ENCODE data around the gene GALK1.

GALK1 gene

DNA sequence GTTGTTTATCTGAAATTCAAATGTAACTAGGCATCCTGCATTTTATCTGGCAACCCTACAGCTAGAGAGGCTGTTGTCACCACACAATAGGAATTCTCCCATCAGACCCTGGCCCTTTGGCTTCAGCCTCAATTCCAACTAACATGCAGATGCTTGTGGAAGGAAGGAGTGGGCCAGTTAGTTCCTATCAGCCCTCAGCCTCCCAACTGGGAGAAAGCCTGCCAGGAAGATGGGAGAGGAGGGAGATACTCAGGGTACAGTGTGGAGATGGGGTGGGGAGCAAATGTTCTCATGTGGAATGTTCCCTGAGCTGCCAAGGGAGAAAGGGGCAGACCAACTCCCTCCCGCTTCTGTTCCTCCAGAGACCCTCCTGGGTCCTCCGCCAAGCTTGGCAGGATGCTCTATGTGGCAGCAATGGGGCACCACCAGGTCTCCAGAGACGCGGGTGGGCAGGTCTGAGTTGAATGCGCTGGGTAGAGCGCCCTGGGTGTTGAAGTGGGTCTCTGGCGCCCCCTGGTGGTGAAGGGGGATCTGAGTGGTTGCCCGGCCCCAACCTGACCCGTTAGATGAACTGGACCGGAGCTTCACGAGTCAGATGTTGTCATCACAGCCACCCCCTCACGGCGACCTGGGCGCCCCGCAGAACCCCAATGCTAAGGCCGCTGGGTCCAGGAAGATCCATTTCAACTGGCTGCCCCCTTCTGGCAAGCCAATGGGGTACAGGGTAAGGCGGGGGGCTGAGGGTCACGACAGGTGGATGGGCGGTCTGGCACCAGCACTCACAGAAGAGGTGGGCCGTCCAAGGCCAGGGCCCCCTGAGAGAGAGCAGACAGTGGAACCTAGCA lies 15.2 kb downstream of the GALK1 start:
- peak; percentile 92 for DNase-seq

DNA sequence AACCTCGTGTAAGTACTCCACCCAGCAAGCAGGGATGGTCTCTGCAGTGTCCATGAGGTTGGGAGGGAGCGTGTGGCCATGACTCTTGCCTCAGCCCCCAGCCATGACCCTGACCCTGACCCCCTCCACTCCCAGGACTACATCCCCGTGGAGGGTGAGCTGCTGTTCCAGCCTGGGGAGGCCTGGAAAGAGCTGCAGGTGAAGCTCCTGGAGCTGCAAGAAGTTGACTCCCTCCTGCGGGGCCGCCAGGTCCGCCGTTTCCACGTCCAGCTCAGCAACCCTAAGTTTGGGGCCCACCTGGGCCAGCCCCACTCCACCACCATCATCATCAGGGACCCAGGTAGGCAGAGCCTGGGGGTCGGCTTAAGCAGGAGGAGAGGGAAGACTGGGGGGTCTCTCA lies 16.3 kb downstream of the GALK1 start:
- DNase-seq, result no peak

DNA sequence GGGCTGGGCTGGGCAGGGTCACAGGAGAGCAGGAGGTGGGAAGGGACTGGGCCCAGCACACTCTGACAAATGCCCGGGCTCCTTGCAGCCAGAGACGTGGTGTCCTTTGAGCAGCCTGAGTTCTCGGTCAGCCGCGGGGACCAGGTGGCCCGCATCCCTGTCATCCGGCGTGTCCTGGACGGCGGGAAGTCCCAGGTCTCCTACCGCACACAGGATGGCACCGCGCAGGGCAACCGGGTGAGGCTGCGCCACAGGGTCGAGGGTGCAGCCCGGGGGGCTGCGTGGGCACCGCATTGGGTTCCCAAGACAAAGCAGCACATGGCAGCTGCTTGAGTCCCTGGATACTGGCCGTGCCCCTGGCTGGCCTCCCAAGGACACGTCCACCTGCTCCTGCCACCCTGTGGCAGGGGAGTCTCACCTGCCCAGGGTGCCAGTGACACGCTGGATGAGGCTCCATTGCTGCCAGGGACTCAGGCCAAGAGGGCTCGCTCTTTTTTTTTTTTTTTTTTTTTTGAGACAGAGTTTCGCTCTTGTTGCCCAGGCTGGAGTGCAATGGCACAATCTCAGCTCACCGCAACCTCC lies 21.3 kb downstream of the GALK1 start:
- DNase-seq, result no peak

DNA sequence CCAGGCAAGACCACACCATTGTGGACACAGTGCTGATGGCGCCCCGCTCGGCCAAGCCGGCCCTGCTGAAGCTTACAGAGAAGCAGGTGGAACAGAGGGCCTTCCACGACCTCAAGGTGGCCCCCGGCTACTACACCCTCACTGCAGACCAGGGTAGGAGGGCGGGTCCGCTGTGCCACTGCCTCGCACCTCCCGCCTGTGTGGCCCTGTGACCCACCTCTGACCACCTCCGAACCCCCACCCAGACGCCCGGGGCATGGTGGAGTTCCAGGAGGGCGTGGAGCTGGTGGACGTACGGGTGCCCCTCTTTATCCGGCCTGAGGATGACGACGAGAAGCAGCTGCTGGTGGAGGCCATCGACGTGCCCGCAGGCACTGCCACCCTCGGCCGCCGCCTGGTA lies 22.7 kb downstream of the GALK1 start:
- DNase-seq, result no peak

DNA sequence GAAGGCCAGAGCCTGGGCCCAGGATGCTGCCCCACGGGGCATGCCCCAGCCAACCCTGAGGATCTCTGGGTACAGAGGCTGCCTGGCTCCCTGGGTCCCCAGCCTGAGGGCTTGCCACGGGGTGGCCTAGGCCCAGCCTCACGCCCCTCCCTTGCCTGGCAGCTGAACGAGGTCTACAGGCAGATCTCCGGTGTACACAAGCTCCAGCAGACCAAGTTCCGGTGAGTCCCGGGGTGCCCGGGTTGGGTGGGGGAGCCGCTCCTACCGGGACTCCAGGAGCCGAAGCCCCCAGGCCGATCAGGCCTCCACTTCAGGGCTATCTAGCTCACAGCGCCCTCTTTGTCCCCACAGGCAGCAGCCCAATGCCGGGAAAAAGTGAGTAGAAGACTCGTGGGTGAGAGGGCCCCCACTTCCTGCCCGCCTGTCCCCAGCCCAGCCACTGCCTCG lies 24.3 kb downstream of the GALK1 start:
- no peak for DNase-seq

DNA sequence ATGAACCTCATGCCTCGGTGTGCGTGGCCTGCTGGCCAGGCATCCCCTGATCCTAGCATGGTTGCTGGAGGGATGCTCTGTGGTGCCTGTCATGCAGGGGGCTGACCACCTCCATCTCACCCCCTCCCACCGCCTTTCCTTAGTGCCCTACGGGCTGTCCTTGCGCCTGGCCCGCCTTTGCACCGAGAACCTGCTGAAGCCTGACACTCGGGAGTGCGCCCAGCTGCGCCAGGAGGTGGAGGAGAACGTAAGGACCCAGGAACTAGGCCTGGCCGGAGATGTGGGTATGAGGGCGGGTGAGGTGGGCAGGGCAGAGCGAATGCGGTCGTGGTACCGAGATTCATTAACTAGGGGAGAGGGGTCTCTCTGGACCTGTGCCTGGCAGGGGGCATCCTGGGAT lies 24.8 kb downstream of the GALK1 start:
- DNase-seq, result no peak

DNA sequence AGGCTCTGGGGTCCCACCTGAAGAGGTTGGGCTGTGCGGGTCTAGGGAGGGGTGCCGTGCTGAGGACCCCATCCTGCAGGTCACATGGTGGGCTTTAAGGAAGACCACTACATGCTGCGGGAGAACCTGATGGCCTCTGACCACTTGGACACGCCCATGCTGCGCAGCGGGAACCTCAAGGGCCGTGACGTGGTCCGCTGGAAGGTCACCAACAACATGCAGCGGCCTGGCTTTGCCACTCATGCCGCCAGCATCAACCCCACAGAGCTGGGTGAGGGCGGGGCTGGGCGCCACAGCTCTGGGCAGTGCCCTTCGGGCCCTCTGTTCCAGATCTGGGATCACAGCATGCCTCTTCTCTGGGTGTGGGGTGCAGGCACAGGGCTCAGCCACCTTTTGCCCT lies 25.2 kb downstream of the GALK1 start:
- DNase-seq, result no peak

DNA sequence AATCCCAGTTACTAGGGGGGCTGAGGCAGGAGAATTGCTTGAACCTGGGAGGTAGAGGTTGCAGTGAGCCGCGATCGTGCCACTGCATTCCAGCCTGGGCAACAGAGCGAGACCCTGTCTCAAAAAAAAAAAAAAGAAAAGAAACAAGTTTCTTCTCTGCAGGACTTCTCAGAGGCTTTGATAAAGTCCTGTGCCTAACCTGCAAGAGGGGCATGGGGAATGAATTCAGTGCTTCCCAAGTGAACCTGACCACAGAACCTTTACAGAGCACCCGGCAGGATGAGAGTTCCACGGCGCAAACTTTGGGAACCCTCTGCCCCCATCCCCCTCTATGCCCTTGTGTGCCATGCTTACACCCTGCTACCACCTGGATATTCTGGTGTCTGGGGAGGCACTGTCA lies 25.8 kb downstream of the GALK1 start:
- no peak for DNase-seq

DNA sequence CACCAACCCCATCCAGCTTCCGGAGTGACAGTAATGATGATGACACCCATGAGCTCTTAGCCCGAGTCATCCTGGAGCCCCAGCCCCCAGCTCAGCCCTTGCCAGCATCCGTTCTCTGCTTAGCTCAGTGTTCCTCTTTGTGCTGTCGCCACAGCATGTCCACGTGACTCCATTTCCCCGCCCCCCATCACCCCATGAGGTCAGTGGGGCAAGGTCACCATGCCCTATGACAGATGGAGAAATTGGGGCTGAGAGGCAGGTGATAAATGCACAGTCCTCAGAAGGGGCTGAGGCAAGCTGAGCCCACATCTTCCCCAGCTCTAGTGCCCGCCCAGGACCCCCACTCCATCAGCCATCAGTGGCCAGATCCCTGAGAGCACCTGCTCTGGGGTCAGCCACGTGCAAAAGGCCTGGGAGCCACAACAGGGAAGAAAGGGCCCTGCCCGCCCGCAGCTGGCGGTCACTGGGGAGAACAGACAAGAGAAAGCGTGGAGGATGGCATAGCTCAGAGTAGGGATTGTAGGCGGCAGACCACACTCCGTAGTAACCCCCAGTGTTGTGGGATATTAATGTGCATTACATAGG lies 26.7 kb downstream of the GALK1 start:
- peak; percentile 71 for DNase-seq

DNA sequence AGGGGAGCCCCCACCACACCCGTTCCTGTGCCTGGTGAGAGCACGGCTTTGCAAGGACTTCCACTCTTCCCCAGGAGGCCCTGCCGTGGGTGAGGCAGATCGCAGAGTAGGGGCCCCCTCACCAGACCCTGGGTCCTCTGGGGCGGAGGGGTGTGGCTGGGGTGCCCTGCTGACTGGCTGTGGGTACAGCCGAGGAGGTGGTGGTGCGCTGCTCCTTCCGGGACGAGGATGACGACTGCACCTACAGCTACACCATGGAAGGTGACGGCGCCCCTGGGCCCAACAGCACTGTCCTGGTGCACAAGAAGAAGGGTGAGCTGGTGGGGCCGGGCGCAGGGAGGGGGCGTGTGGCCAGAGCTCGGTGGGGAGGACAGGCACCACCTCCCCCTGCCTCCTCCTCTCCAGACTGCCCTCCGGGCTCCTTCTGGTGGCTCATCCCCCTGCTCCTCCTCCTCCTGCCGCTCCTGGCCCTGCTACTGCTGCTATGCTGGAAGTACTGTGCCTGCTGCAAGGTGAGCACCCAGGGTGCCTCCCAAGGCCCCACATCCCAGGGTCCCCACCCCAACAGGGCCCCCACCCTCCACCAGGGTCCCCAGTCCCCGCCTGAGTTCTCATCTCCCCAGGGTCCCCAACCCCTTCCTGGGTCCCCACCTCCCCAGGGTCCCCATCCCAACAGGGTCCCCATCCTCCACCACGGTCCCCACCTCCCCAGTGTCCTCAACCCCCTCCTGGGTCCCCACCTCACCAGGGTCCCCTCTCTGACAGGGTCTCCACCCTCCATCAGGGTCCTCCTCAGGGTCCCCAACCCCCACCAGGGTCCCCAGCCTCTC lies 27.6 kb downstream of the GALK1 start:
- no peak for DNase-seq

DNA sequence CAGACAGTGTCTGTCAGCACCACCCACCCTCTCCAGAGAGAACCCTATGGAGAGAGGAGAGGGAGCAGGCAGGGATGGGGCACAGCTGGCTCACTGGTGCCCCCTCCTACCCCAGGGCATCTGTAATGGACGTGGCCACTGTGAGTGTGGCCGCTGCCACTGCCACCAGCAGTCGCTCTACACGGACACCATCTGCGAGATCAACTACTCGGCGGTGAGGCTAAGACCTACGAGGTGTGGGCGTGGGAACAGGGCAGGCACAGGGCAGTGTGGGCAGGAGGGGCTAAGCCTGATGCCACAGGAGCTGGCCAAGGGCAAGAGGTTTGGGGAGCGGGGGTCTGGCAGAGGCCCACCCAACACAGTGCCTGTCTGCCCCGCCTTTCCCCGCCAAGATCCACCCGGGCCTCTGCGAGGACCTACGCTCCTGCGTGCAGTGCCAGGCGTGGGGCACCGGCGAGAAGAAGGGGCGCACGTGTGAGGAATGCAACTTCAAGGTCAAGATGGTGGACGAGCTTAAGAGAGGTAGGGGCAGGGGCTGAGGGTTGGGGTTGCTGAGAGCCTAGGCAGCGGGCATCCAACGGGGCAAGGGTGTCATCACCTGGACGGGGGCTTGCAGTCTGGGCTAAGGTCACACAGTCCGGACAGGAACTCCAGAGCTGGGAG lies 28.7 kb downstream of the GALK1 start:
- DNase-seq, result no peak

DNA sequence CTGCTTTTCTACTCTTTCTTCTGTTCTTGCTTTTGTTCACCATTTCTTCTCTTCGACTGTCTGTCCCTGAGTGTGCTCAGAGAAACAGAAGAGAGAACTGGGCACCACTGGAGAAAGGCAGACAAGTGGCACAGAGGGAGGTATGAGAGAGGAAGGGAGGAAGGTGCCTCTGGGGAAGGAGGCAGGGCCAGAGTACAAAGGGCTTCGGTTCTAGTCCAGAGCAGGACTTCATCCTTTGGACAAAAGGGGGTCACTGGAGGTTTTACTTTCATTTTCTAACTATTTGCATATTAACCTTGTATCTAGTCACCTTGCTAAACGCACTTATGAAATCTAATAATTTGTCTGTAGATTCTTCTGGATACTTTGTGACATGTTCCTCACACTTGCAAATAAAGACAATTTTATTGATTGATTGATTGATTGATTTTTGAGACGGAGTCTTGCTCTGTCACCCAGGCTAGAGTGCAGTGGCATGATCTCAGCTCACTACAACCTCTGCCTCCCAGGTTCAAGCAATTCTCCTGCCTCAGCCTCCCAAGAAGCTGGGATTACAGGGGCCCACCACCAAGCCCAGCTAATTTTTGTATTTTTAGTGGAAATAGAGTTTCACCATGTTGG lies 30.2 kb downstream of the GALK1 start:
- no peak for DNase-seq

DNA sequence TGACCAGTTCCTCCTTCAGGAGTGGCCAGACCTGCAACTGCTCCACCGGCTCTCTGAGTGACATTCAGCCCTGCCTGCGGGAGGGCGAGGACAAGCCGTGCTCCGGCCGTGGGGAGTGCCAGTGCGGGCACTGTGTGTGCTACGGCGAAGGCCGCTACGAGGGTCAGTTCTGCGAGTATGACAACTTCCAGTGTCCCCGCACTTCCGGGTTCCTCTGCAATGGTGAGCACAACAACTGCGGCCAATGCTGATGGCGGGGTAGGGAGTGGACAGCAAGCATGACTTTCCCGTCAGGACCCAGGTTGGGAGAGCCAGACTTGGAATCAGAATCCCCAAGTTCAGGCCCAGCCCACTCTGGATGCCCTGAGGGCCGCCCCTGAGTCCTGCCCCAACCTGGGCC lies 31.5 kb downstream of the GALK1 start:
- no peak for DNase-seq

DNA sequence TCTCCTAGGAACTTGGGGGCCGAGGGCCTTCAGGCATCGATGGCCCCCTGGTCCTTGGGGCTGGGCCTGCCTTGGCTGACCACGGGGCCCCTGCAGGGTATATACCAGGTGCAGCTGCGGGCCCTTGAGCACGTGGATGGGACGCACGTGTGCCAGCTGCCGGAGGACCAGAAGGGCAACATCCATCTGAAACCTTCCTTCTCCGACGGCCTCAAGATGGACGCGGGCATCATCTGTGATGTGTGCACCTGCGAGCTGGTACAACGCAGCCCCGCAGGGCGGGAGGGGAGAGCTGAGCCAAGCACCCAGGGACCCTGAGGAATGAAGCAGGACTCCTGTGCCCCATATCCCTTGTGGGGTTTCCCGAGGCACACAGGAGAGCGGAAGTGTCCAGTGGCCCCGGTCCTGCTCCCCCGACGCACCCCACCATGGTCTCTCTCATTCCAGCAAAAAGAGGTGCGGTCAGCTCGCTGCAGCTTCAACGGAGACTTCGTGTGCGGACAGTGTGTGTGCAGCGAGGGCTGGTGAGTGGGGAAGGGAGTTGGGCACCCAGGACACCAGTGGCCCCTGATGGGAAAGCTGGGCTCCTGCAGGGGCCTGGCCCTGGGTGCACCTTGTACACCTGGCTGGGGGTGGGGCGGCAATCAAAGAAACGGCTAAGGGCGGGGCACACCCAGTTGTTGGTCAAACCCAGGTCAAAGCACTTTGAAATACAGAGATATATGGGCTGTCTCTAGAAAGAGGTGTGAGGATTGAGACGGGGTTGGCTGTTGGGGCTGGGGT lies 33.1 kb downstream of the GALK1 start:
- no peak for DNase-seq

DNA sequence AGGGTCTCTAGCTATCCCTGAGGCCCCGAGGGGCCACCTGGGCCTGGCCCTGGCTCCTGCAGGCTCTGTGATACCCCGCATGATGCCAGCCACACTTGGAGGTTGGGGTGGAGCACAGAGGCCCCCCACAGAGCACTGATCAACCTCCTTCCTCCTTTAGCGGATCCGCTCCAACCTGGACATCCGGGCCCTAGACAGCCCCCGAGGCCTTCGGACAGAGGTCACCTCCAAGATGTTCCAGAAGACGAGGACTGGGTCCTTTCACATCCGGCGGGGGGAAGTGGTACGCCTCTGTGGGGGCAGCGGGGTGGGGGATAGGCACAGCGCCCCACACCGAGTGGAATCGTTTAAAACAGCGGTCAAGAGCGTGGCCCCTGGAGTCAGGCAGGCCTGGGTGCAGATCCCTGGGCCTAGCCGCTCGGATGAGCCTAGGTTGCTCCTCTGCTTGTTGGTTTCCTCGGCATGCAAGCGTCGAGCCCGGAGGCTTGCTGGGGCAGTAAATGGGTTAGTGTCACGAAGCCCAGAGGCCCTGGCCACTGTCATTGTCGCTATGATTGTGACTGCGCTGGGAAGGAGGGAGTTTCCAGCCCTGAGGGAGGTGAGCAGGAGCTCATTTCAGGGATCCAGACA lies 33.8 kb downstream of the GALK1 start:
- no peak for DNase-seq

DNA sequence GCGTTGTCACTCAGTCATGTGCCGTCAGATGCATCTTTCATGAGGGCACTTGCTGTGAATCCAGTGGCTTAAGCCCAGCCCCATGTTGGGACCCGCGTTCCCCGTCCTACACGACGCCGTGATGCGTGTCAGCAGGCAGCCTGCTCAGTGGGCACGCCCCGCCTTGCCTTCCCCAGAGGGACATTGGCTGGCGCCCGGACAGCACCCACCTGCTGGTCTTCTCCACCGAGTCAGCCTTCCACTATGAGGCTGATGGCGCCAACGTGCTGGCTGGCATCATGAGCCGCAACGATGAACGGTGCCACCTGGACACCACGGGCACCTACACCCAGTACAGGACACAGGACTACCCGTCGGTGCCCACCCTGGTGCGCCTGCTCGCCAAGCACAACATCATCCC lies 34.9 kb downstream of the GALK1 start:
- no peak for DNase-seq

DNA sequence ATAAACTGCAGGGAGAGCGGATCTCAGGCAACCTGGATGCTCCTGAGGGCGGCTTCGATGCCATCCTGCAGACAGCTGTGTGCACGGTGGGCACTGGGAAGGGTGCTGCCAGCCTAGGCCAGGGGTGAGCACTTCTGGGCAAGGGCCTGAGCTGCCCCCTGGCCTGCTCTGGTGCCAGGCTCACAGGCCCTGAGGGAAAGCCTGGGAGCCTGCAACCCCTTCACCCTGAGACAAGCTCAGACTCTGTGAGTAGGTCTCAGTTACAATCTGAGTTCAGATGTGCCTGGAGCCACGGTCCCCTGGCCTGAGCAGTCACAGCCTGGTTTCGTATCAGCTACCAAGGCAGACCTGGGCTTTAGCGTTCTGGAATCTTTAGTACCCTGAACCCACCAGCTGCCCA lies 35.6 kb downstream of the GALK1 start:
- no peak for DNase-seq

DNA sequence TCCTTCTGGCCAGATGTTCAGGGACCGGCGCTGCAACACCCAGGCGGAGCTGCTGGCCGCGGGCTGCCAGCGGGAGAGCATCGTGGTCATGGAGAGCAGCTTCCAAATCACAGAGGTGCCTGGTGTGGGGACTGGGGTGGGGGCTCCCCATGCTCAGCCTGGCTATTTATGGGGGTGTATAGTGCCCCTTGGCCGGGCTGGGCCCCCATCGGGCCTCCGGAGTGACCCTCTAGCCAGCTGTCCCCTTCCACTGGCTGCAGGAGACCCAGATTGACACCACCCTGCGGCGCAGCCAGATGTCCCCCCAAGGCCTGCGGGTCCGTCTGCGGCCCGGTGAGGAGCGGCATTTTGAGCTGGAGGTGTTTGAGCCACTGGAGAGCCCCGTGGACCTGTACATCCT lies 37.6 kb downstream of the GALK1 start:
- DNase-seq, result no peak

DNA sequence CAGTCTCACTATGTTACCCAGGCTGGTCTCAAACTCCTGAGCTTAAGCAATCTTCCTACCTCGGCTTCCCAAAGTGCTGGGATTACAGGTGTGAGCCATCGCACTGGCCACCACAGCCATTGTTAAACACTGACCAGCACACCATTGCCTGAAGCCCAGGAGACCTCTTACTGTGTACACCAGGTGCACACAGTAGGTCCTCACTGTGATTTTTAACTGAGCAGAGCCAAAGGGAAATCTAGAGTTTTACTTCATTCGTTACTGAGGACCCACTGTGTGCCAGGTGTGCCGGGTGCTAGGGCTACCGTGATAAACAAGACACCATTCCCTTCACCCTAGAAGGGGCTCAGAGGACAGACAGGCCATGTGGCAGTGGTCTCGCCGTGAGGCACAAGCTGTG lies 39.5 kb downstream of the GALK1 start:
- no peak for DNase-seq

DNA sequence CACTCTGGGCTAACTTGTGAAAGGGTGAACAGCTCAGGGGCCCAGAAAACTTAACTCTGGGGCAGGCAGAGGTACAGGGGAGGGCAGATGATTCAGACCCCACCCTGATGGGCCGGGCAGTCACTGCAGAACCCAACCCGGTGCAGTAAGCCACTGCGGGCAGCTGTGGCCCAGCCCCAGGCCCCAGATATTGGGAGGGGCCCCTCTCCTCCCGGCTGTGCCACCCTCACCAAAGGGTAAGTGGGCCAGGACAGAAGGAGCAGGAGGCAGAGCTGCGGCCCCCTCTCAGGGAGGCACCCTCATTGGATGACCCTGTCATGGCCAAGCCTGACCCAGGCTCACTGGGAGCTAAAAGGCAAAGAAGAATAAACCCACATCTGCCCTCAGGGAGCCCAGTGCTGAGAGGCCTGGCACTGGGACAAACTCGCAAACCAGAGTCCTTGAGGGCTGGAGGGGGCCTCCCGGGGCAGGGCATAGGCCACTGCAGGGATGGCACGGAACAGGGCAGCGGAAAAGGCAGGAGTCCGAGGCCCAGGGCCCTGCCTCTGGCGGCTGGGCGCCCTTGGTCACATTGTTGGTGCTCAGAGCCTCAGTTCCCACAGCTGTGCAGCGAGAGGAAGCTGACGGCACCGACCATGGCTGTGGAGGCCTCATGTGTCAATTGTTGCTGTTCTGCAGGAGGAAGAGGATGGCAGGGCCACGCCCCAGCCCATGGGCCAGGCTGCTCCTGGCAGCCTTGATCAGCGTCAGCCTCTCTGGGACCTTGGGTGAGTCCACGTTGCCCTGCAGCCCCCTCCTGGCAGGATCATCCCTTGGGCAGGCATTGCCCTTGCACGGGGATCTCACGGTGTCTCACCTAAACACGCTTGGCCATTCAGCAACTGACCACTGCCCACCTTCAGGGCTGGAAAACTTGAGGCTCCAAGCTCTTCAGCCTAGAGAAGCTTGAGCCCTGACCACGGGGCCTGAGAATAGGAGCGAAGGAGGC lies 40.7 kb downstream of the GALK1 start:
- DNase-seq, result no peak
